KMS-11 (cell line): ENCODE measurements around the gene INPP5E.

ENCODE experiments used
- H2AFZ ChIP-seq: fragments of 200-600 bp; sonication (generic); 2 replicates; pipeline ENCODE4 v1.6.1; 2016; ENCODE audit warnings: antibody characterized with exemption, mixed run types, low read depth
- H3K27ac ChIP-seq: fragments of 200-600 bp; sonication (generic); 2 replicates; pipeline ENCODE4 v1.6.1; 2016; ENCODE audit warnings: mild to moderate bottlenecking, mixed run types
- H3K27me3 ChIP-seq: fragments of 200-600 bp; sonication (generic); 2 replicates; pipeline ENCODE4 v1.6.1; 2017; ENCODE audit warnings: mild to moderate bottlenecking, low read depth, mixed run types, moderate library complexity; ENCODE audit not compliant: insufficient read depth
- H3K36me3 ChIP-seq: fragments of 200-600 bp; sonication (generic); 2 replicates; pipeline ENCODE4 v1.6.1; 2017; ENCODE audit warnings: mild to moderate bottlenecking, mixed run types; ENCODE audit not compliant: insufficient read depth
- H3K4me1 ChIP-seq: fragments of 200-600 bp; sonication (generic); 2 replicates; pipeline ENCODE4 v1.6.1; 2016; ENCODE audit warnings: mild to moderate bottlenecking, low read depth, mixed run types; ENCODE audit not compliant: poor library complexity, severe bottlenecking
- H3K4me2 ChIP-seq: fragments of 200-600 bp; sonication (generic); 2 replicates; pipeline ENCODE4 v1.7.0; 2016; ENCODE audit warnings: mild to moderate bottlenecking, mixed run types
- H3K4me3 ChIP-seq: fragments of 200-600 bp; sonication (generic); IDR thresholded peaks from 2 replicates; pipeline ENCODE4 v1.6.1; 2017; ENCODE audit warnings: low read depth, low read length, mixed read lengths; ENCODE audit not compliant: insufficient read depth
- H3K79me2 ChIP-seq: fragments of 200-600 bp; sonication (generic); 2 replicates; pipeline ENCODE4 v1.6.1; 2016; ENCODE audit warnings: low read depth, mixed run types; ENCODE audit not compliant: insufficient read depth
- H3K9ac ChIP-seq: fragments of 200-600 bp; sonication (generic); 2 replicates; pipeline ENCODE4 v1.6.1; 2016; ENCODE audit warnings: mild to moderate bottlenecking, mixed run types
- H4K20me1 ChIP-seq: fragments of 200-600 bp; sonication (generic); 2 replicates; pipeline ENCODE4 v1.6.1; 2016; ENCODE audit warnings: mild to moderate bottlenecking, mixed run types; ENCODE audit not compliant: insufficient read depth
- TF ChIP-seq, protein P1 (sequence below): fragments of 200-600 bp; sonication (generic); conservative IDR thresholded peaks from 2 replicates; pipeline ENCODE4 v1.6.1; 2017; ENCODE audit warnings: low read depth, mild to moderate bottlenecking, antibody characterized with exemption, low read length, moderate library complexity, mixed read lengths

Gene INPP5E

DNA sequence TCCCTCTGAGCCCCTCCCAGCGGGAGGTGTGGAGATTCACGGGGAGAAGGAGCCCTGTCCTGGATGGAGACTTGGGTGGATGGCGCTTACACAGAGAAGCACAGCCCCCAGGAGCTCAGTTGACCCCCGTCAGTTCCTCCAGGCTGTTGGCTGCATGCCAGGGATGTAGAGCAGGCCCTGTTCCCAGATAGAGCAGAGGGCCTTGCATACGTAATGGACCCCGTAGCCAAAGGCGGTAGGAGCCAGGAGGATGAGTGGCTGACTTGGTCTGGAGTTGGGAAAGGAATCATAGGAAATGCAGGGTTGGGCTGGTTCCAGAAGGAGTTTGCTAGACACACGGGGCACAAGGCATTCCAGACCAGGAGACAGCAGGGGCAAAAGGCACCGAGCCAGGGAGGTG, 26.7 kb downstream of the INPP5E start:
- Histone ChIP-seq H3K27ac (no peak overlapping the region), H3K4me3 (no peak overlapping the region), H3K4me1 (peaks cover 23% of the 10 kb centered on the region), H3K4me2 (no peak overlapping the region), H3K27me3 (no peaks in the 10 kb centered on the region), H3K9ac (no peak overlapping the region), H3K79me2 (peaks cover 45% of the 10 kb centered on the region), H3K36me3 (no peaks in the 10 kb centered on the region; the same call in 1 of the 2 replicates), H4K20me1 (peaks cover 4% of the 10 kb centered on the region; the same call in 1 of the 2 replicates), H2AFZ (no peak overlapping the region)
- TF ChIP-seq, protein P1, sequence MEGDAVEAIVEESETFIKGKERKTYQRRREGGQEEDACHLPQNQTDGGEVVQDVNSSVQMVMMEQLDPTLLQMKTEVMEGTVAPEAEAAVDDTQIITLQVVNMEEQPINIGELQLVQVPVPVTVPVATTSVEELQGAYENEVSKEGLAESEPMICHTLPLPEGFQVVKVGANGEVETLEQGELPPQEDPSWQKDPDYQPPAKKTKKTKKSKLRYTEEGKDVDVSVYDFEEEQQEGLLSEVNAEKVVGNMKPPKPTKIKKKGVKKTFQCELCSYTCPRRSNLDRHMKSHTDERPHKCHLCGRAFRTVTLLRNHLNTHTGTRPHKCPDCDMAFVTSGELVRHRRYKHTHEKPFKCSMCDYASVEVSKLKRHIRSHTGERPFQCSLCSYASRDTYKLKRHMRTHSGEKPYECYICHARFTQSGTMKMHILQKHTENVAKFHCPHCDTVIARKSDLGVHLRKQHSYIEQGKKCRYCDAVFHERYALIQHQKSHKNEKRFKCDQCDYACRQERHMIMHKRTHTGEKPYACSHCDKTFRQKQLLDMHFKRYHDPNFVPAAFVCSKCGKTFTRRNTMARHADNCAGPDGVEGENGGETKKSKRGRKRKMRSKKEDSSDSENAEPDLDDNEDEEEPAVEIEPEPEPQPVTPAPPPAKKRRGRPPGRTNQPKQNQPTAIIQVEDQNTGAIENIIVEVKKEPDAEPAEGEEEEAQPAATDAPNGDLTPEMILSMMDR = no peak

DNA sequence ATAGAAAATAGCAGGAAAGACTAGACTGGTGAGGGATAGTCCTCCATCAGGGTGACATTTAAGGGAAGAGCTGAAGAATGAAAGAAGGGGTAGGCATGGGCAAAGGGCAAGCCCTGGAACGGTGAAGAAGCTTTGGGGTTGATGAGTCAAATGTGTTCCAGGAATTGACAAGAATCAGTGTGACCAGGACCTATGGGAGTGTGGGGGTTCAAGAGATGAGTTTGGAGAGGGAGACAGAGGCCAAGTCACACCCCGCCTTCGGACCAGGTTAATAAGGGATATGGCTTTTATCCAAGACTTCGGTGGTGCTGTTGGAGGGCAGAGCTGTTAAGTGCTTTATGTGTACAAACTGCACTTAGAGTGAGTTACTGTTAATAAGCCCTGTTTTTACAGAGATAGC, 28.3 kb downstream of the INPP5E start:
- no peaks in the 10 kb centered on the region for H3K27me3 ChIP-seq
- peaks cover 33% of the 10 kb centered on the region for H3K4me1 ChIP-seq
- H2AFZ ChIP-seq = no peak overlapping the region
- peak overlapping the region; percentile 98 for H3K4me2 ChIP-seq
- TF ChIP-seq, protein P1 = no peak
- H3K4me3 ChIP-seq = no peak overlapping the region
- no peaks in the 10 kb centered on the region; the same call in 1 of the 2 replicates for H3K36me3 ChIP-seq
- peak overlapping the region; percentile 67; the same call in 1 of the 2 replicates for H3K27ac ChIP-seq
- H3K79me2 ChIP-seq = peaks cover 52% of the 10 kb centered on the region
- H4K20me1 ChIP-seq = peaks cover 4% of the 10 kb centered on the region; the same call in 1 of the 2 replicates
- peak overlapping the region; percentile 93 for H3K9ac ChIP-seq

- peak within 1 kb of the TSS; percentile 40 for H2AFZ ChIP-seq
- H3K79me2 ChIP-seq = peaks cover 52% of the 10 kb centered on the region
- peaks cover 4% of the 10 kb centered on the region; the same call in 1 of the 2 replicates for H4K20me1 ChIP-seq
- H3K4me1 ChIP-seq = peaks cover 40% of the 10 kb centered on the region
- H3K4me2 ChIP-seq = peak within 1 kb of the TSS; percentile 98
- TF ChIP-seq, protein P1 = no peak
- H3K4me3 ChIP-seq = no peak within 1 kb of the TSS
- H3K27me3 ChIP-seq = no peaks in the 10 kb centered on the region
- H3K27ac ChIP-seq = peak within 1 kb of the TSS; percentile 74
- no peaks in the 10 kb centered on the region; the same call in 1 of the 2 replicates for H3K36me3 ChIP-seq
- peak within 1 kb of the TSS; percentile 93 for H3K9ac ChIP-seq
Observed at GRCh38 chr9:136410500-136411287, 29.0 kb downstream of the INPP5E start, which contains the start of the genes ENTR1 and PMPCA. Gene ENTR1 (minus strand): TSS chr9:136410614. CDS start chr9:136410397, 217 bp downstream. Gene PMPCA (plus strand): TSS chr9:136410658. CDS start chr9:136410669, 11 bp downstream.

DNA sequence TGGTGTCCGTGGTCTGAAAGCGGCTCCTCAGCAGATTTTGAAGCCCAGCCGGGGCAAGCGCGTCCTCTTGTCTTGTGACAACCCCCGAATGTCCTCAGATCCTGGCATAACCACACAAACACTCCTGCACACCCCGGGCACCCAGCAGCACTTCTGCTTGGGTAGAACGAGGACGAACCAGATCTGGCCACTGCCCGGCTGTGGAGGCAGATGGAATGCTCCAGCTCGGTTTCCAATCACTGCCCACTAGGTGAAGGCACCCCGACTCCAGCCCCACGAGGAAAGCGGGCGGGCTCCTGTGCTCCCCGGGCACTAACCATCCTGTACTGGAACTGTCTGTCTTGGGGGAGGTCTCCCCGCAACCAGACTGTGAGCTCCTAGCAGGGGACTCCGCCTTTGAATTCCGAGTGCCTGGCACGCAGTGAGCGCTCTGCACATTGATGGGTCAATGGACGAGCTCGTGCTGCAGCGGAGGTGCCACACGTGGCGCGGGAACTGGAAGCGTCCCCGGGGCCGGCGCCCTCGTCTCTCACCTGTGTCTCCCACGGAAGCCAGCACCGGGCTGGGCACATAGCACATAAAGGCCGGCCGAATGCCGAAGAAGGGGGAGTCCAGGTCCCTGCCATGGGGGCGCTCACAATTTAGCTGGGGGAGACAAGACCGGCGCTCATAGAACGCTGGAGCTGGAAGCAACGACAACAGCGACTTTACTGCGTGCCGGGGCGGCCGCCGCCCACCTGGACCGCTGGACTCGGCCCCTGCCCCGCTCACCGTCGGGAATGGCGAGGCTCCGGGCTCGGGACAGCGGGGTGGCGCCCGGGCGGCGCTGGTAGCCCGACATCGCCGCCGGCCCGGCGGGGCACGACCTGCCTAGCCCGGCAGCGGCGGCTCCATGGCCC, 29.8 kb downstream of the INPP5E start:
- Histone ChIP-seq H3K27me3 (no peaks in the 10 kb centered on the region), H3K79me2 (peaks cover 52% of the 10 kb centered on the region), H3K9ac (peak overlapping the region; percentile 93), H3K4me3 (no peak overlapping the region), H3K36me3 (no peaks in the 10 kb centered on the region), H3K4me2 (peak overlapping the region; percentile 91), H2AFZ (peak overlapping the region; percentile 32; the same call in 1 of the 2 replicates), H4K20me1 (peaks cover 4% of the 10 kb centered on the region; the same call in 1 of the 2 replicates), H3K27ac (peak overlapping the region; percentile 74), H3K4me1 (peaks cover 49% of the 10 kb centered on the region)
- TF ChIP-seq, protein P1 = no peak
